Heart left ventricle (tissue), 13 donors: ENCODE data around the gene CHD5.

Experiments used
- POLR2A ChIP-seq, 2 donors: fragments of 450-650 bp; IDR thresholded peaks; one replicate each; pipeline ENCODE4 v1.6.1; 2017; ENCODE audit warnings: antibody characterized with exemption in 2 of 2, mild to moderate bottlenecking in 2 of 2, moderate library complexity in 2 of 2
- TF ChIP-seq, protein P1 (sequence below), 12 donors: fragments of 200-600 bp; sonication (generic) in 4 of 12; IDR thresholded peaks; one replicate each; pipeline versions ENCODE4 v1.5.0 to v1.8.0; 2018 to 2022; ENCODE audit warnings: antibody characterized with exemption in 12 of 12, mild to moderate bottlenecking in 5 of 12
- donor health status: ischemic (EF 13 %, LVEDD 7.1; RV severe dilation, severe dysfunction).
- donor health status: DM: no; HTN: yes; CAD: no.
- donor health status: DM: no; HTN: no; CAD: no.
- donor health status: ischemic (EF 25% LVEDD 6.9; RV normal size, moderate dysfunction).
- donor health status: ischemic (EF 25% LVEDD 5.7; RV mildly dilated, moderate dysfunction).
- donor health status: ischemic (EF 35%, LVEDD 5.7; RV mildly dilated, moderate dysfunction).
- donor health status: nonischemic (EF 11% LVEDD 7.7; RV severe dilation, severe dysfunction).
- donor health status: DM: yes; HTN: yes; CAD: no.
- donor health status: PGD.
- donor health status: ischemic (EF 29% LVEDD 5.4; RV normal size, mild dysfunction).
- donor health status: nonischemic (EF 23%, LVEDD 6.1; RV moderate dilation, normal function).

DNA sequence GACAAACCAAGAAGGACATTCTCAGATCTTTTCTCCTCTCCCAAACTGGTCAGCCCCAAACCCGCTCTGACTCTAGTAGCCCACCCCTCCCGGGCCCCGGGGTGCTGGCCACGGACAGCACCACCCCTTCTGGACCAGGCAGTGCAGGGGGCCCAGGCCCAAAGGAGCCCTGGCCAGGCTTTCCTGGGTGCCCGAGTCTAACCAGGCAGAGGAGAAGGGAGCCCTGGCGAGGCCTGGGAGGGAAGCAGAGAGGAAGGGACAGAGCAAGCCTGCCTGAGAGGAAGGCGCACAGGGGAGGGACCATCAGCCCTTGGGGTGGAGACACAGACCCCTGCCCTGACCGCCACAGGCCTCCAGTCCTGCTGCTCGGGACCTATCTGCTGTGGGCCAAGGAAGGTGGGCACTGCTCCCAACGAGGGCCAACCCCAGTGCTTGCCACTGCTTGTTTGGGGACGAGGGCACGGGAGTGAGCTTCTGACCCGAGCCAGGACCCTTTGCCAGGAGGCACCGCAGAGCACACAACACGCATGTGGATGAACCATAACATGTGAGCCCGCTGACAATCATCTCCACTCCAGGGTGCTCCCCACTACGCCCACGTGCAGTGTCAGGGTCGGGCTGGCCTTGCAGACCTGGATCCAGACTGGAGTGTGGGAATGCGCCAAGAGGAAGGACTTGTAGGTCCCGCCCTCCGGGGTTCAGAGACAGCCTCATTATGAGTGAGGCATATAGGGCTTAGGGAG lies 76.8 kb downstream of the CHD5 start:
- TF ChIP-seq, protein P1, sequence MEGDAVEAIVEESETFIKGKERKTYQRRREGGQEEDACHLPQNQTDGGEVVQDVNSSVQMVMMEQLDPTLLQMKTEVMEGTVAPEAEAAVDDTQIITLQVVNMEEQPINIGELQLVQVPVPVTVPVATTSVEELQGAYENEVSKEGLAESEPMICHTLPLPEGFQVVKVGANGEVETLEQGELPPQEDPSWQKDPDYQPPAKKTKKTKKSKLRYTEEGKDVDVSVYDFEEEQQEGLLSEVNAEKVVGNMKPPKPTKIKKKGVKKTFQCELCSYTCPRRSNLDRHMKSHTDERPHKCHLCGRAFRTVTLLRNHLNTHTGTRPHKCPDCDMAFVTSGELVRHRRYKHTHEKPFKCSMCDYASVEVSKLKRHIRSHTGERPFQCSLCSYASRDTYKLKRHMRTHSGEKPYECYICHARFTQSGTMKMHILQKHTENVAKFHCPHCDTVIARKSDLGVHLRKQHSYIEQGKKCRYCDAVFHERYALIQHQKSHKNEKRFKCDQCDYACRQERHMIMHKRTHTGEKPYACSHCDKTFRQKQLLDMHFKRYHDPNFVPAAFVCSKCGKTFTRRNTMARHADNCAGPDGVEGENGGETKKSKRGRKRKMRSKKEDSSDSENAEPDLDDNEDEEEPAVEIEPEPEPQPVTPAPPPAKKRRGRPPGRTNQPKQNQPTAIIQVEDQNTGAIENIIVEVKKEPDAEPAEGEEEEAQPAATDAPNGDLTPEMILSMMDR (IDR thresholded peaks at IDR 0.05): no peak
- no peak for TF ChIP-seq POLR2A (IDR thresholded peaks at IDR 0.05)
